Islet of Langerhans (tissue), 1 donor: ENCODE data around the gene BTBD6.

Experiments used
- FAIRE-seq: peaks from one replicate; lab custom pipeline; 2011; peaks lifted over from hg19 to GRCh38; lab: Jason Lieb, UNC

The BTBD6 gene

DNA sequence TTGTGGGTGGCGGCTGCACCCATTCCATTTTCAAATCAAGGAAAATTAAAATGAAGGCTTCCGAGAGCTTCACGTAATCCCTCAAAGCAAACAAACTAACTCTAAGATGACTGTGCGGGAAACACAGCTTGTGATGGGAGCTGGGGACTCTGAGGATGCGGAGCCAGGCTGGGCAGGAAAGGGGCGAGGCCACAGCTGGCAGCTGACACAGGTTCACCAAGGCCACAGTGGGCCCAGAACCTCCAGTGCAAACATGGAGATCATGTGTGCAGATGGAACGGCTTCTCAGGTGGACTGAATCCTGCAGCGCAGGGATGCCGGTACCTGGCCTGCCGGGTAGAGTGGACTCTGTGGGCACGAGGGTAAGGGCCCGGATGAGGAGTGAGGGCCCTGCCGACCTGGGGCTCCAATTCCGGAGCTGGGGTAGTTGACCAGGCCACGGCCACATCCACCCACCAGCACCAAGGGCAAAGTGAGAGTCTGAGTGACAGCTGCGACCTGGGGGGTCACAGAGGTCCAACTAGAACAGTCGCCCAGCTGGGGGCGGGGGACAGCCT, 19.2 kb upstream of the BTBD6 start:
- FAIRE-seq: no peak

DNA sequence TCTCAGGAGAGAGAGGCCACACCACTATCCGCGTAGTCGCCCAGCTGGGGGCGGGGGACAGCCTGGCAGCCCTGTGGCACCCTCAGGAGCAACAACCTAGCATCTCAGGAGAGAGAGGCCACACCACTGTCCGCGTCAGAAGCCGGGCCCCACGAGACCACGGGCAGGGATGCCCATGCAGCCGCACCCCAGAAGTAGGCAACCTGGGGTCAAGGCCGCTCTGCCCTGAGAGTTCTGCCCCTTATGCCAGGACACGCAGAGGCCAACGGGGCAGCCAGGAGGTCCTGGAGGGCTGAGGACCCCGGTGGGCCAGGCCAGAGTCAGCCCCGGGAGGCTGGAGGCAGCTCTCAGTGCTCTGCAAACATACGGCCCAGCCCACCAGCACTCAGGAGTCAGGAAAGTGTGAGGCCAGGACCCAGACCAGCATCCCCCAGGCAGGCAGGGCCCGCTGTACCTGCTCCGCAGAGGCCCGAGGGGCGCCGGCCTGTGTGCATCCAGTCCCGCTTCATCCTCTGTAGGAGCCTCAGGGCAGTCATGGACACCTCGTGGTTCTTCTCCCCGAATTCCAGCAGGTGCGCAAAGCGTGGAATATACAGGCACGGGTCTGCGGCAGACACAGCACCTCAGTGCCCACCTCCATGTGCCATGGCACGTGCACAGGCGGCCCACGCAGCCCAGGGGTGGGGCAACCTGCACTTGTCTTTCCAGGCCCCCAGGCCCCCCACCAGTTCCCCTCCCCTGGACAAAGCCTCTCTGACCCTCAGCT, 7.3 kb upstream of the BTBD6 start:
- no peak for FAIRE-seq

DNA sequence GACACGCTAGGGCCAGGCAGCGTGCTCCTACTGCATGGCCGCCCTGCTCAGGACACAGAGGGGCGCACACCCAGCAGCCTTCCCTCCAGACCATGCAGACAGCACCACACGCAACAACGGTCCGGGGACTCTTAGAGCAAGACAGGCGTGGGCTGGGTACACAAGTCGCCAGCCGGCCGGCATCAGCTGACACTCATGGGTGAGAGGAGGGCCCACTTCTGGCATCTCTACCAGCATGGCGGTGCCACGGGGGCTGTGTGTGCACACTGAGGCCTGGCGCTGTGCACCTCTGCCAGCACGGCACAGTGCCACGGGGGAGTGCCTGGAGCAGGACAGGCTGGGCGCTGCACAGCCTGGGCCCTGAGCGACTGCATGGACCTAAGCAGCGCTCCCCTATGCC, 6.7 kb upstream of the BTBD6 start:
- no peak for FAIRE-seq

DNA sequence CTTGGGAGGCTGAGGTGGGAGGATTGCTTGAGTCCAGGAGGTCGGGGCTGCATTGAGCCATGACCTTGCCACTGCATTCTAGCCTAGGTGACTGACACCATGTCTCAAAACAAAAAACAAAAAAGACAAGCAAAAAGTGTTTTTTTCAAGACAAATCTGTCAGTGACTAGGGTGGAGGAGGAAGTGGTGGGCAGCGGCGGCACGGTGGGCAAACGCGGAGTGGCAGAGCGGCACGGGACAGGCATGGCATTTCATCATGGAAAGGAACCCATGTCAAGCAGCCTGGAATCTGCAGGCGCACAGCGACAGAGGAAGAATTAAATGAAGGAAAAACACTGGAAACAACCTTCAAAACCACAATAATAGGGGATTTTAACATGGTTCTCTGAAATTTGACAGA, 4.0 kb upstream of the BTBD6 start:
- FAIRE-seq: no peak

DNA sequence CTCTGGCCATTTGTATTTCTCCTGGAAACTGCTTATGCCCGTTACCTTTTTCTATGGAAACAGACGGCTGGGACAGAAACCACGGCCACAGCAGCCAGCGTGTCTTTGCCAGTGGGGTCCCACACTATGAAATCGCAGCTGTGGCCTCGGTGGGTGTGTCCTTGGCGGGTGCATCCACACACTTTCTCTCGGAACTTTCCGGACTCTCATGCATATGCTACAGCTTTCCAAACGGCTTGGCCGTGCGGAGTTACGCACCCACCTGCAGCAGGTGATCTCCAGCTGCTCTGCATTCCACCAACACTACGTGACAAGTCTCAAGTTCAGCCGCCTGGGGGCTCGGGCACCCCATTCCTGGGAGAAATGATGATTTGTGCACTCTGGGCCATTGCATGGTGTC, 1.3 kb upstream of the BTBD6 start:
- FAIRE-seq: no peak

DNA sequence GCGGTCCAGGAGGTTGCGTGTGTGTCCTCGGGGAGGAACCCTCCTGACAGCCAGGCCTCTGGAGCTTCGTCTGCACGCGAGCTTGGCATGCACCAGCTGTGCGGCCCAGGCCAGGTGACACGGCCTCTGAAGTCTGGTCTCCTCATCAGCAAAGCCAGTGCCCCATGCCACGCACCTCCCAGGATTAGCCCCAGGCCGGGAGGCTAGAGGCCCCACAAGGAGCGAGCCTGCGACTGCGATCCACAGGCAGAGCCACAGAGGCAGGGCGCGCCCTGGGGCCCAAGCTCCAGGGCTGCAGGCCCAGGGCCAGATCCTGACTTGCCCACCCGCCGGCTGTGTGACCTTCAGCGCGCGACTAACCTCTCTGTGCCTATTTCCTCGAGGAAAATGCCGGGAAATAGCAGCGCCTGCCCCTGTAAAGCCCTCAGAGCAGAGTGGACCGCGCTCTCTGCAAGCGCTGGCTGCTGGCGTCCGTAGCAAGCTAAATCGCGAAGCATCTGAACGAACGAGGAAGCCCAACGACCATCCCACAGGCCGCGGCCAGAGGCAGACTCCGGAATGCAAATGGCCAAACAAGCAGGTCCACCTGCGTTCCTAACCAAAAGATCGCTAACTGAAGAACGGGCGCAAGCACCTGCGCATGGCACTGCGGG, 492 bp upstream of the BTBD6 start:
- FAIRE-seq: no peak

DNA sequence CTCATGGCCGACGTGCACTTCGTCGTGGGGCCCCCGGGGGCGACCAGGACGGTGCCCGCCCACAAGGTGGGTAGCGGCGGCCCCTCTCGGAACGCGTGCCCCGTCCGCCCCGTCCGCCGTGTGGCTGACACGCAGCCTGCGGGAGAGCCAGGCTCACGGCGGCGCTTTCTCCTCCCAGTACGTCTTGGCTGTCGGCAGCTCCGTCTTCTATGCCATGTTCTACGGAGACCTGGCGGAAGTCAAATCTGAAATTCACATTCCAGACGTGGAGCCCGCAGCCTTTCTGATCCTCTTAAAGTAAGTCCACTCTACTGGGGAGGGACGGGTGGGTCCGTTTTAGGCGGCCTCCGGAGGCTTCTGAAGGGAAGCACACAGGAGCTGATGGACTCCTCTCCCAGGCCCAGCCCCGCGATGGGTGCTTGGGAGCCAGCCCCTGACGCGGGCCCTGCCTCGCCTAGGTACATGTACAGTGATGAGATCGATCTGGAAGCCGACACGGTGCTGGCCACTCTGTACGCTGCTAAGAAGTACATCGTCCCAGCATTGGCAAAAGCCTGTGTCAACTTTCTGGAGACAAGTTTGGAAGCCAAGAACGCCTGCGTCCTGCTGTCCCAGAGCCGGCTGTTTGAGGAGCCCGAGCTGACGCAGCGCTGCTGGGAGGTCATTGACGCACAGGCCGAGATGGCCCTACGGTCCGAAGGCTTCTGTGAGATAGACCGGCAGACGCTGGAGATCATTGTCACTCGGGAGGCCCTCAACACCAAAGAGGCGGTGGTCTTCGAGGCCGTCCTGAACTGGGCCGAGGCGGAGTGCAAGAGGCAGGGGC, 1.1 kb downstream of the BTBD6 start:
- no peak for FAIRE-seq

DNA sequence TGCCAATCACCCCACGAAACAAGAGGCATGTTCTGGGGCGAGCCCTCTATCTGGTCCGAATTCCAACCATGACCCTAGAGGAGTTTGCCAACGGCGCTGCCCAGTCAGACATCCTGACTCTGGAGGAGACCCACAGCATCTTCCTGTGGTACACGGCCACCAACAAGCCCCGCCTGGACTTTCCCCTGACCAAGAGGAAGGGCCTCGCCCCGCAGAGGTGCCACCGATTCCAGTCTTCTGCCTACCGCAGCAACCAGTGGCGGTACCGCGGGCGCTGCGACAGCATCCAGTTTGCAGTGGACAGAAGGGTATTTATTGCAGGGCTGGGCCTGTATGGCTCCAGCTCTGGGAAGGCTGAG, 1.7 kb downstream of the BTBD6 start:
- no peak for FAIRE-seq

DNA sequence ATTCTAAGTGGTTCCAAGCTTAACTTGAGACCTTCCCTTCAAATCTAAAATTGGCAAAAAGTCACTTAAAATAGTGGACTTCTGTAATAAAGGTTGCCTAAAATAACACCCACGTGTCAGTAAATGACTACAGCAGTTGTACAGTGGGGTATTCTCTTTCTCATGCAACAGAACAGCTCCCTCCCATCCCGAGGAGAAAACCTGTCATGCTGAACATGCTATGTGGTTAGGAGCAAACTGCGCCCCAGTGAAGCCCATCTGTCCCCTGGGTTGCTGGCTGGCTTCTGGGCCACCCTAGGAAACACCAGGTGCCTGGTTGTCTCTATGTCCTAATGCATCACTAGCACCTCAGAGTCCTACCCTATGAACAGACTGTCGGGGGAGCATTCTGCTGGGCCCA, 2.7 kb downstream of the BTBD6 start:
- FAIRE-seq: no peak

DNA sequence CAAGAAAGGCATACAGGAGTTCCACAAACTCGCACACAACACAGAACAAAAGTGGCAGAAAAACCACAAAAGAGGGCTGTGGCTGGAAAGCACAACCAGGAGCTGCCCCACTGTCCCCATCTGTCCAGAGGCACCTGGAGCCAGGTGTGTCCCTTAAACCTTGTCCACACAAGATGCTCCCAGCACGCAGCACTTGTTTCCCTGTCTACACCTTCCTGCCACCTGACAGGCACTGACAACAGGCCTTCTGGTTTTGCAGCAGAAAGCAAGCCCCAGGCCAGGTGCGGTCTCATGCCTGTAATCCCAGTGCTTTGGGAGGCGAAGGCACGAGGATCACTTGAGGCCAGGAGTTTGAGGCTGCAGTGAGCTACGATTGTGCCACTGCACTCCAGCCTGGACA, 3.6 kb downstream of the BTBD6 start:
- FAIRE-seq: no peak

DNA sequence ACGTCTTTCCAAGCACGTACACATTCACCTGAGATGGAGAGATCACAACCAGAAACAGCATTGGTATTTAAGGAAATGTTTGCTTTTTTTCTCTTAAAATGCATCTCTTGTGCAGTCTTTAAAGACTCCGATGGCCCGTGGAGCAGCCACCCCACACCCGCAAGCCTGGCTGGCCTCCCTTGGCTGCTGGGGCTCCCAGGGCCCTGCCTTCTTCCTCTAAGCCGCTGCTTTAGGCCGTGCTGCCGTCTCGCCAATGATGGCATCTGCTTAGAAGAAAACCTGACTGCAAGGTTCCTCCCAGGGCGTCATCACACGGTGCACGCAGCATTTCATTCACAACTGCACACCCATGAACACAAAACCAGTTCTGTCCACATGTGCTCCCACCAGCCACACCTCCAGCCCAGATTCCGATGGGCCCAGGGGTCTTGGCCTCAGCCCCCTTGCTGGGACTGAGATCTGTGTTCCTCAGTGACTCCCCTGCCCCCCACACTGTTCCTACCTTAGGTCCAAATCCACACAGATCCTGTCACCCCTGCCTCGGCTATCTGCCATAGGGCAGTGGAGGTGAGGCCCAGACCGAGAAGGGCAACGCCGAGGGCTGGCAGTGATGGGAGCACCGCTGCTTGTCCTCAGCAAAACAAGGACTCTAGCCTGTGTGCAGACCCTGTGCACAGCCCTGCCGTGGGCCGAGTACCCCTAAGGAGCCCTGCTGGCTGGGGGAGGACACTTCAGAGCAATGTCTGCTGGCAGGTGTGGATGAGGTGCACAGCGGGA, 4.4 kb downstream of the BTBD6 start:
- no peak for FAIRE-seq

DNA sequence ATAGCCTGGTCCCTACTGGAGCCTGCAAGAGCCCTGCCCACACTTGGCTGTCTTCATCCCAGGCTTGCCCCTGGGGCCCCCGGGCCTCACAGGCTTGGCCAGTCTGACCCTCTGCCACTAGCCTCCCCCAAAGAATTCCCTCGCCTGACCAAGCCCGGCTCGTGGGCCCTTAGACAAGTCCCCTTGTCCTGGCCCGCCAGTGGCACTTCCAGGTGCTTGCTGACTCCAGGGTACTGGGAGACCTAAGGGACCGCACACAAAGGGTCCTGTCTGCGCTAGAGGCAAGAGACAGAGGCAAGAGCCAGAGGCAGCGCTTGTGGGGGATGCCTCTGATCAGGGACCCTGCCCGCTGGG, 5.0 kb downstream of the BTBD6 start:
- FAIRE-seq: no peak

DNA sequence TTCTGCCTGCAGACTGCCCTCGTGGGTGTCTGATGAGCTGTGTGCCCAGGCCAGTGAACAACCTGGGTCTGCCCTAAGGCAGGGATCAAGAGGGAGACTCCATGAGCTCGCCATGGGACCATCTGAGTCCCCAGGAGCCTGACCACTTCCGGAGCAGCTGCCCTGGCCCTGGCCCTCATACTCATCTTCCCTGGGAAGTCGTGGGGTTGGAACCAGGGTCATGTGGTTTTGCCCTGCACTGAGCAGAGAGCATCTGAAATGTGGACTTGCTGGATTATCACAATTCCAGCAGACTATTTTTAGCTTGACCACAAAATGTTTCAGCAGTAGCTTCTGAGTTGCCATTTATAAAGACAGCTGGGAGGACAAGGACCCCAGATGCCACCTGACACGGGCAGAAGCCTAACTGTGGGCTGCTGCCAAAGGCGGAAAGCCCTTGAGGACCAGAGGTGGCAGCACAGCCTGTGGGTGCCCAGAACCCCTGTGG, 6.7 kb downstream of the BTBD6 start:
- FAIRE-seq: no peak

DNA sequence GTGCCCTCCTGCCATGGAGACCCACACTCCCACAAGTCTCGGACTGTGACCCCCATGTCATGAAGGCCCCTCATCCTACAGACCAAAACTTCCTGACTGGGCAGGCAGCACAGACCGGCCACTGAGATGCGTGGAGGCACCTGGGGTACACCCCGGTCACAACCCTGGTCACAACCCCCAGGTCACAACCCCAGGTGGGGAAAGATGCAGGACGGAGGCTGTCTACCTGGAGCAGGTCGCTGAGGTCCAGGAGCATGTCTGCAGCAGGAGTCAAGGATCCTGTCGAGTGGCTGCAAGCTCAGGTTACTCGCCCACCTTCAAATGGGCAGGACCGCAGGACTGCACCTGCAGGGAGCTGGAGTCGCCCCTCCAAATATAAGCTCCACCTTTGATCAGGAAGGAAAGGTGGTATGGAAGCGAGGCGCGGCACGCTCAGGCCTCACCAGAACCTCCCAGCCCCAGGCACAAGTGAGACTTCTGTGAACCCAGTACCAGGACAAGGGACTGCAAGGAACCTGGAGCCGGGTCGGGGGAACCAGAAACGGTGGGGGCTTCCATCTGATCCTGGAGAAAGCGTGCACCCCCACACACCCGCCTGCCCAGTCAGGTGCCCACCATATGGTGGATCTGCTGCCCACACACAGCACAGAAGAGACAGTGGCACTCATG, 8.1 kb downstream of the BTBD6 start:
- FAIRE-seq: no peak

DNA sequence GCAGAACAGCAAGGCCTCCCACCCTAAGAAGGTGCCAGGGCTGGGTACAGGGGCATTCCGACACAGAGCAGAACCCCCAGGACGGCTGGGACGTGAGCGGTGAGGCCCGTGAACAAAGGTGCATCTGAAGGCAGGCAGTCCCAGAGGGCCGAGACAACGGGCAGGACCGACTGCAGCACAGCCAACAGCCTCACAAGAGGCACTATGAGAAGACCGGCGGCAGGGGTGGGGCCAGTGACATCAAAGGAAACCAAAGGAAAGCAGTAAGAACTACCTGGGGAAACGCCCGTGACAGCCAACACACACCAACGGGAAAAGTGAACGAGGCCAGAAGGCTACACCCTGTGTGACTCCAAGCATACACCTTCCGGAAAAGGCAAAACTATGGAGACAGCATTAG, 9.1 kb downstream of the BTBD6 start:
- FAIRE-seq: no peak

DNA sequence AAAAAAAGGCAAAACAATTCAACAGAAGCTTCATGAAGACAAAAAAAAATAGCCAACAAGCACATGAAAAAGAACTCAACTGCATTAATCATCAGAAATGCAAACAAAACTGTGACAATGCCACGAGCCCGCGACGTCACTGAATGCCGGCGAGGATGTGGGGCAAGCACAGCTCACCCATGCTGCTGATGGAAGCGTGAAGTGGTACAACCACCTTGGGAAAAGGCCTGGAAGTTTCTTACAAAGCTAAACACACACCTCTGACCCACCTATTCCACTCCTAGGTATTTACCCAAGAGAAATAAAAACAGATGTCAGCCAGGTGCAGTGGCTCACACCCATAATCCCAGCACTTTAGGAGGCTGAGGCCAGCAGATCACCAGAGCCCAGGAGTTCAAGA, 10.5 kb downstream of the BTBD6 start:
- FAIRE-seq: peak; percentile 82

DNA sequence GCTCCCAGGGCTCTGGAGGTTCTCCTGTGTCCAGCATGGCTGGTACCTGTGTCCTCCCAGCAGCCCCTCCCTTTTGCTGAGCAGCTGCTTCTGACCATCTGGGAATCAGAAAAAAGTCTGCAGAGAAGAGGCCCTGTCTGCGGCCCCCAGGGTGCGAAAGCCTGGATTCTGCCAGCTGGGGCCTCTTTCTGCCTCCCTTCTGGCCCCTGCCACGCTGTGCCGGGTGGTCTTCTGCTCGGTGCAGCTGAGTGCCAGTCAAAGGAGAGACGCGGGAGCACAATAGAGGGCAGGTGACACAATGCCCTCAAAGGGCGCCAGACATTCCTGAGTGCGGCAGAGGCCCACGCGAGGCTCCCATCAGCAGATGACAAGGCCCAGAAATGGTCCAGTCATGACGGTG, 12.6 kb downstream of the BTBD6 start:
- FAIRE-seq: no peak

DNA sequence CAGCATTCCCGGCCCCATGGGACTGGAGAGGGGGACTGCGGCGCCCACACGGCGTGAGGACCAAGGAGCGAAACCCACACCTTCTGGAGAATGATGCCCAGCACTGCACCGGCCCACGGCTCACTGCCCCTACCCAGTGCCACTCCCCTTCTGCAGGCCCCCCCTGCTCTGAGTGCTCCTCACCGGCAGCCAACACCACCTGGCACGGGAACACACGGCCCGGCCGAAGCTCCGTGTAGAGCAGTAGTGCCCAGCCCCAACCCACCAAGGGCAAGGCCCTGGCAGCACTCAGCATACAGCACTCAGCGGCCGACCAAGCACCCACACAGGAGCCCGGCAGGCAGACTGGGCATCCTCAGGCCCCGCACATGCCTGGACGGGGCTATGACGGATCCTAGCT, 13.4 kb downstream of the BTBD6 start:
- no peak for FAIRE-seq

DNA sequence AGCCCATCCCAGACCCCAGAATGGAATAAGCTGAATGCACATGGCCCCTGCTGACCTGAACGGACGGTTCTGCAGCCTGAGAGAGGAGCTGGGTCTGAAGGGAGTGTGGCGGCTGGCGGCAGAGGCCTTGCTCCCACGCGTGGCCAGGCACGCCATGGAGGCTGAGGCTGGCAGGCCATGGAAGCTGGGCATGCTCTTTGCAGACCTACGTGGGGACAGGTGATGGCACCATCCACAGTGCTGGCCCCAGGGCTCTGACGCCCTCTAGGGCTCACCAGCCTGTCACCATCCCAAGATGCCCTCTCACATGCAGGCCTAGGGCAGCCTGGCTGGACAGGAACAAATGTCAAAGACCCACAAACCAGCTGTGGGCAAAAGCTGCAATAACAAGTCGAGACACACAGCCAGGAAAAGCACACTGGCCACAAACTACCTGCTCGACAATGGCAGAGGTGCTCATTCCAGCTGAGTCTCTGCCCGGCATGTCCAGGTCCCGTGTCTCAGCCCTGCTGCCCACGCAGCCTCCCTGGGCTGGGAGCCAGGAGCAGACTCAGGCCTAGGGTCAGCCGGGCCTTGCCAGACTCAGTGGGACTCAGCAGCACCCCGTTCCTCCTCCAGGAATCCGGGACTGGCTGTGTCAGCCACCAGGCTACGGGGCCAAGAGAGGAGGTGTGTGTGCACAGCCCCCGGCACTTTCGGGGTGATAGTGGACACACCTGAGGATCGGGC, 19.7 kb downstream of the BTBD6 start:
- no peak for FAIRE-seq

DNA sequence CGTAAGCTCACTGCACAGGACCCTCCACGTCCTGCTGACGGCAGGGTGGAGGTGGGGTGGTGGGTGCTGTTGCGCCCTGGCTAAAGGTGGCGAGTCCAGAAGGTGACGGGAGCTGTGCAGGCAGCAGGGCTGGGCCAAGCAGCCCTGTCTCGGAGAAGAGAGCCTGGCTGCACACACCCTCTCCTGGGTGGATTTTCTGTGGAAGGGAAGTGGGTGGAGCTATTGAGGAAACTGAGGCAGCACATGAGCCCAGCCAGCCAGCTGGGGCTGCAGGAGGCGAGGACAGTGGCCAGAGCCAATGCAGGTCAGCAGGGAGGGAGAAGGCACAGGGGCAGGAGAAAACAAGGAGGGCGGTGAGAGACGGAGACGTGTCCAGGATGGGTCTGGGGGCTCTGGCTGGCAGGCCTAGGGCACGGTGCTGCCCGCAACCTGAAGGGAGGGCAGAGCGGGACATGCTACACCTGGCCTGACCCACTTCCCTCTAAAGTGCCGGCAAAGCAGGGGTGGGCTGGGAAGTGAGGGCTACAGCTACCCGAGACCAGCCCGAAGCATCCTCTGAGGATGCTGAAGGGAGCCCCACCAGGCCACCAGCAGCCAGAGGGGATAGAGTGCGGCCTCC, 20.5 kb downstream of the BTBD6 start:
- FAIRE-seq: no peak

DNA sequence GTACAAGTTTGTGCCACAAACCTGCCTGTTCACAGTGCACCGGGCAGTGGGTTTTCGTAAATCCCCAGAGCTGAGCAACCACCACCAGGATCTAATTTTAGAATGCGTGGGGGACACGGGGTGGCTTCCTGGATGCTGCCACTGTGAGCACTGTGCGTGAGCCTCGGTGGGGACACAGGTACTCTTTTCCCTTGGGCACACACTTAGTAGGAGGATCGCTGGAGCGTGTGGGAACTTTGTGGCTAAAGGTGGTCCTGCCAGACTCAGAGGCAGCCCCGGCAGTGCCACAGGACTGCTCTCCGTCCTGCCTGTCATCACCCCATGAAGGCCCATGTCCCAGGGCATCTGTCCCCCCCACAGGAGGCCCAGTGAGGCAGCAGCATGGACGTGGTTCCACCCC, 21.1 kb downstream of the BTBD6 start:
- FAIRE-seq: no peak
